KMS-11 (cell line): Measurements from ENCODE around the gene RIPOR3.

Source experiments
- H2AFZ ChIP-seq: fragments of 200-600 bp; sonication (generic); 2 replicates; pipeline ENCODE4 v1.6.1; 2016; ENCODE audit warnings: antibody characterized with exemption, mixed run types, low read depth
- H3K27ac ChIP-seq: fragments of 200-600 bp; sonication (generic); 2 replicates; pipeline ENCODE4 v1.6.1; 2016; ENCODE audit warnings: mild to moderate bottlenecking, mixed run types
- H3K27me3 ChIP-seq: fragments of 200-600 bp; sonication (generic); 2 replicates; pipeline ENCODE4 v1.6.1; 2017; ENCODE audit warnings: mild to moderate bottlenecking, low read depth, mixed run types, moderate library complexity; ENCODE audit not compliant: insufficient read depth
- H3K36me3 ChIP-seq: fragments of 200-600 bp; sonication (generic); 2 replicates; pipeline ENCODE4 v1.6.1; 2017; ENCODE audit warnings: mild to moderate bottlenecking, mixed run types; ENCODE audit not compliant: insufficient read depth
- H3K4me1 ChIP-seq: fragments of 200-600 bp; sonication (generic); 2 replicates; pipeline ENCODE4 v1.6.1; 2016; ENCODE audit warnings: mild to moderate bottlenecking, low read depth, mixed run types; ENCODE audit not compliant: poor library complexity, severe bottlenecking
- H3K4me2 ChIP-seq: fragments of 200-600 bp; sonication (generic); 2 replicates; pipeline ENCODE4 v1.7.0; 2016; ENCODE audit warnings: mild to moderate bottlenecking, mixed run types
- H3K4me3 ChIP-seq: fragments of 200-600 bp; sonication (generic); IDR thresholded peaks from 2 replicates; pipeline ENCODE4 v1.6.1; 2017; ENCODE audit warnings: low read depth, low read length, mixed read lengths; ENCODE audit not compliant: insufficient read depth
- H3K79me2 ChIP-seq: fragments of 200-600 bp; sonication (generic); 2 replicates; pipeline ENCODE4 v1.6.1; 2016; ENCODE audit warnings: low read depth, mixed run types; ENCODE audit not compliant: insufficient read depth
- H3K9ac ChIP-seq: fragments of 200-600 bp; sonication (generic); 2 replicates; pipeline ENCODE4 v1.6.1; 2016; ENCODE audit warnings: mild to moderate bottlenecking, mixed run types
- H4K20me1 ChIP-seq: fragments of 200-600 bp; sonication (generic); 2 replicates; pipeline ENCODE4 v1.6.1; 2016; ENCODE audit warnings: mild to moderate bottlenecking, mixed run types; ENCODE audit not compliant: insufficient read depth
- CTCF ChIP-seq: fragments of 200-600 bp; sonication (generic); conservative IDR thresholded peaks from 2 replicates; pipeline ENCODE4 v1.6.1; 2017; ENCODE audit warnings: low read depth, mild to moderate bottlenecking, antibody characterized with exemption, low read length, moderate library complexity, mixed read lengths

RIPOR3 gene

GRCh38 chr20:50562262-50562701 lies 129.1 kb downstream of the RIPOR3 start:
- Histone ChIP-seq H3K4me2 (no peak overlapping the region), H3K79me2 (no peaks in the 10 kb centered on the region), H3K9ac (no peak overlapping the region)

DNA sequence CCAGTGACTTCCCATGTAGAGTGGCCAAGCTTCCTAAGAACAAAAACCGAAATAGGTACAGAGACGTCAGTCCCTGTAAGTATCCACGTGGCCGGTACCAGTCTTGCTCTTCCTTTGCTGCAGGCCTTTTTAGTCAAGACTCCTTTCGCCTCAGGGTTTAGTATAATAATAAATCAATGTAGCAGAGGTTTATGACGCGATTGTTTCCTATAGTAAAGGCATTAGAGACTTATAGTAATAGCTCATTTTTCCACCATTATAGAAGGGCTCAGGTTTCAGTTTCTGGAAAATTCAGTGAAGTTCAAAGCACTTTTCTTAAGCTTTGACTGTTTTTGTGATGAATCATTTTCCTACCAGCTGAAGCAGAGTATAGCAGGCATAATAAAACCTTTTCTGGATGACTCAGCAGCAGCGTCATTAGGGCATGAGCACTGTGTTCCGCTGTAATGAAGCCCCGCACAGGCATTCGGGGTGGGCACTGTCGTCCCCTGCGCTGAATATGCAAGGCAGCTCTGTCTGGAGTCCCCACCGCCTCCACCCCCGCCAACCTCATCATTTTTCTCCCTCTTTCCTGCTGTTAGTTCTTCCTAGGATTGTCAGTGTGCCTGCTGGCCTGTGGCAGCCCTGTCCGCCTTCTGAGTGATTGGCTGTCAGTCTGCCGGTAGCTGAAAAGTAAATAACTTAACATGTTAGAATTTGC lies 129.8 kb downstream of the RIPOR3 start:
- Histone ChIP-seq H3K27me3 (no peaks in the 10 kb centered on the region), H4K20me1 (no peaks in the 10 kb centered on the region), H2AFZ (no peak overlapping the region), H3K4me3 (no peak overlapping the region), H3K79me2 (no peaks in the 10 kb centered on the region), H3K4me2 (no peak overlapping the region), H3K4me1 (no peaks in the 10 kb centered on the region), H3K9ac (no peak overlapping the region), H3K36me3 (no peaks in the 10 kb centered on the region), H3K27ac (no peak overlapping the region)
- TF ChIP-seq CTCF: no peak

More at GRCh38 chr20:50562262-50562701, 129.1 kb downstream of the RIPOR3 start:
- no peak overlapping the region for H2AFZ ChIP-seq
- H3K36me3 ChIP-seq: no peaks in the 10 kb centered on the region
- H3K27me3 ChIP-seq: no peaks in the 10 kb centered on the region
- no peak overlapping the region for H3K27ac ChIP-seq
- TF ChIP-seq CTCF: no peak
- H4K20me1 ChIP-seq: no peaks in the 10 kb centered on the region
- H3K4me1 ChIP-seq: no peaks in the 10 kb centered on the region
- no peak overlapping the region for H3K4me3 ChIP-seq

DNA sequence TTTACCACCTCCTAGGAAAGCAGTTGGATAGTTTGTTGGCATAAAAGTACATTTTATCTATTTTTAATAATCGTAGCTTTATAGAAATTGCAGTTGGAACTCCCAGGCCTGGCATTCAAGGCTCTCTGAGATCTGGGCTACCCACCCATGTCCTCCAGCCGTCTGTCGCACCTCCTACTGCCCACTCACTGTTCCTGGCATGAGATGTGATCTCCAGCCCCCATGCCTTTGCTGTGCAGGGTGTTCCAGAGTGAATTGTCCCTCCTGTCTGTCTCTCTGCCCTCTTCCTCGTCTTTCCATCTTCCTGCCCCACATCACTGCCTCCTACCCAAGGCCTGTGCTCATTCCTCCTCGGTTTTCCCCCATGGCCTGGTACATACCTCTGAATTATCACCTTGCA lies 130.5 kb downstream of the RIPOR3 start:
- Histone ChIP-seq H3K9ac (no peak overlapping the region), H3K27ac (no peak overlapping the region), H3K36me3 (no peaks in the 10 kb centered on the region), H3K4me2 (no peak overlapping the region), H3K4me3 (no peak overlapping the region), H3K27me3 (no peaks in the 10 kb centered on the region), H3K79me2 (no peaks in the 10 kb centered on the region), H4K20me1 (no peaks in the 10 kb centered on the region), H2AFZ (no peak overlapping the region), H3K4me1 (no peaks in the 10 kb centered on the region)
- TF ChIP-seq CTCF: no peak

GRCh38 chr20:50559856-50560638 lies 131.3 kb downstream of the RIPOR3 start:
- Histone ChIP-seq H3K4me2 (no peak overlapping the region), H3K27ac (no peak overlapping the region), H3K79me2 (no peaks in the 10 kb centered on the region), H3K4me3 (no peak overlapping the region), H3K4me1 (no peaks in the 10 kb centered on the region), H3K36me3 (no peaks in the 10 kb centered on the region), H3K27me3 (no peaks in the 10 kb centered on the region), H4K20me1 (no peaks in the 10 kb centered on the region), H2AFZ (no peak overlapping the region), H3K9ac (no peak overlapping the region)
- no peak for TF ChIP-seq CTCF
